PC-9 (cell line): ENCODE data around the gene CRYBB1. TPM values are rescaled to one million over a fixed set of nuclear protein-coding genes. Genes with fewer than 3 reads are reported as not detected.

Source experiments
- BruUV-seq: library from RNA; stranded (reverse); fragments of 400-500 nt; replicated peaks from 2 replicates; lab custom pipeline; 2021; lab: Mats Ljungman, UMichigan
- CTCF ChIA-PET: fragments of 300-600 bp; sonication (Branson Sonifier 250); formaldehyde crosslinking; loops from one replicate; lab custom pipeline; 2022; ENCODE audit warnings: antibody characterized with exemption; lab: Charles Lee
- POLR2A ChIA-PET: fragments of 300-600 bp; sonication (Branson Sonifier 250); formaldehyde crosslinking; loops from one replicate; lab custom pipeline; 2022; ENCODE audit warnings: antibody characterized with exemption; ENCODE audit not compliant: unreplicated experiment; lab: Charles Lee
- DNase-seq, 2 experiments: peaks; one replicate each; pipeline versions ENCODE4 v3.0.0 to v3.0.0-alpha.2; 2015 to 2022; ENCODE audit warnings: mixed read lengths in 1 of 2
- H2AFZ ChIP-seq: fragments of 200-600 bp; sonication (generic); 2 replicates; pipeline ENCODE4 v1.8.1; 2017; ENCODE audit warnings: antibody characterized with exemption
- H3F3A ChIP-seq: fragments of 200-600 bp; sonication (generic); 2 replicates; pipeline ENCODE4 v1.8.1; 2017; ENCODE audit warnings: antibody characterized with exemption, mild to moderate bottlenecking, low read depth; ENCODE audit not compliant: insufficient read depth
- H3K27ac ChIP-seq: fragments of 200-600 bp; sonication (generic); 2 replicates; pipeline ENCODE4 v1.6.1; 2016; ENCODE audit warnings: mixed run types
- H3K27me3 ChIP-seq: fragments of 200-600 bp; sonication (generic); 2 replicates; pipeline ENCODE4 v1.6.1; 2016; ENCODE audit warnings: low read depth, mixed run types; ENCODE audit not compliant: insufficient read depth
- H3K36me3 ChIP-seq: fragments of 200-600 bp; sonication (generic); 2 replicates; pipeline ENCODE4 v1.6.1; 2016; ENCODE audit warnings: low read depth, mixed run types
- H3K4me1 ChIP-seq: fragments of 200-600 bp; sonication (generic); replicated peaks from 2 replicates; pipeline ENCODE4 v1.6.1; 2016; ENCODE audit warnings: mixed run types; ENCODE audit not compliant: insufficient read depth
- H3K4me2 ChIP-seq: fragments of 200-600 bp; sonication (generic); 2 replicates; pipeline ENCODE4 v1.6.1; 2017; ENCODE audit warnings: mixed run types
- H3K4me3 ChIP-seq: fragments of 200-600 bp; sonication (generic); 2 replicates; pipeline ENCODE4 v1.6.1; 2016; ENCODE audit warnings: mixed run types
- H3K79me2 ChIP-seq: fragments of 200-600 bp; sonication (generic); 2 replicates; pipeline ENCODE4 v1.6.1; 2017; ENCODE audit warnings: low read depth, mixed run types
- H3K9me2 ChIP-seq: fragments of 200-600 bp; sonication (generic); 2 replicates; pipeline ENCODE4 v1.8.1; 2017; ENCODE audit warnings: mild to moderate bottlenecking; ENCODE audit not compliant: insufficient read depth
- H3K9me3 ChIP-seq: fragments of 200-600 bp; sonication (generic); 2 replicates; pipeline ENCODE4 v1.8.1; 2016; ENCODE audit warnings: low read depth; ENCODE audit not compliant: insufficient read depth
- H4K20me1 ChIP-seq: fragments of 200-600 bp; sonication (generic); 2 replicates; pipeline ENCODE4 v1.8.1; 2017; ENCODE audit not compliant: insufficient read depth
- EZH2 ChIP-seq: fragments of 200-600 bp; sonication (generic); IDR thresholded peaks from 2 replicates; pipeline ENCODE4 v1.8.0; 2017; ENCODE audit warnings: antibody characterized with exemption, low read depth
- intact Hi-C: fragments of 100-400 bp; cut with micrococcal nuclease; formaldehyde crosslinking; loops from one replicate; pipeline ENCODE4 v1.10.0; 2022; ENCODE audit not compliant: unreplicated experiment
- total RNA-seq: library from RNA; stranded (reverse); gene quantifications from 2 replicates; pipeline ENCODE4 v1.2.3, GENCODE V29; 2021
- TF ChIP-seq, protein P1 (sequence below): fragments of 200-600 bp; sonication (generic); conservative IDR thresholded peaks from 2 replicates; pipeline ENCODE4 v1.6.1; 2017; ENCODE audit warnings: mixed run types, antibody characterized with exemption, mild to moderate bottlenecking, moderate library complexity

The CRYBB1 gene
- total RNA-seq, 1 experiment from 2014 or later = not detected

DNA sequence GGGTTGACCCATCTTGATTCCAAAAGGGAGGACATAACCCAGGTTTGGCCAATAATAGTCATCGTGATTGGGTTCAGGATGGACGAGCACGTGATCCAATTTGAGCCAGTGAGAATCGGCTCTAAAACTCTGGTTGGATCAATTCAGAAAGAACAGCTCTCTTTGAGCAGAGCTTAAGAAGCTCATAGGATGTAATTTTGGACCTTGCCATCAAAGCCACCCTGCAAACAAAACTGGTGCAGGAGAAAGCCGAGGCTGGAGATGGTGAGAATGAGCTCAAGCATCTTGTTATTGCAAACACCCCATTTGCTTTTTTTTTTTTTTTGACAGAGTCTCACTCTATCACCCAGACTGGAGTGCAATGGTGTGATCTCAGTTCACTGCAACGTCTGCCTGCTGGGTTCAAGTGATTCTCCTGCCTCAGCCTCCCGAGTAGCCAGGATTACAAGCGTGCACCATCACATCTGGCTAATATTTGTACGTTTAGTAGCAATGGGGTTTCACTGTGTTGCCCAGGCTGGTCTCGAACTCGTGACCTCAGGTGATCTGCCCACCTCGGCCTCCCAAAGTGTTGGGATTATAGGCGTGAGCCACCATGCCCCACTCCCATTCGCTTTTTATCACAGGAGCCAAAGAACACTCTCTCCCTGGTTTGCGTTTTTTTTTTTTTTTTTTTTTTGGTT lies 25.7 kb upstream of the CRYBB1 start:
- Histone ChIP-seq H3K4me1 (no peaks in the 10 kb centered on the region), H2AFZ (no peak overlapping the region), H3K27ac (no peak overlapping the region), H3K36me3 (no peaks in the 10 kb centered on the region), H4K20me1 (no peaks in the 10 kb centered on the region), H3K9me2 (no peaks in the 10 kb centered on the region), H3K9me3 (no peaks in the 10 kb centered on the region), H3K4me3 (no peak overlapping the region), H3K4me2 (no peak overlapping the region), H3K27me3 (peaks cover 66% of the 10 kb centered on the region), H3F3A (no peaks in the 10 kb centered on the region), H3K79me2 (no peaks in the 10 kb centered on the region)
- ChIA-PET CTCF (interaction anchor here (0.7 kb wide), 1 partner anchor 141 kb away, joined by 3 read pairs; no protein-coding TSS in a partner anchor), POLR2A (no interaction called here)
- intact Hi-C loops = no loop called here
- no TSS peak for BruUV-seq
- no peak for DNase-seq
- TF ChIP-seq, protein P1, sequence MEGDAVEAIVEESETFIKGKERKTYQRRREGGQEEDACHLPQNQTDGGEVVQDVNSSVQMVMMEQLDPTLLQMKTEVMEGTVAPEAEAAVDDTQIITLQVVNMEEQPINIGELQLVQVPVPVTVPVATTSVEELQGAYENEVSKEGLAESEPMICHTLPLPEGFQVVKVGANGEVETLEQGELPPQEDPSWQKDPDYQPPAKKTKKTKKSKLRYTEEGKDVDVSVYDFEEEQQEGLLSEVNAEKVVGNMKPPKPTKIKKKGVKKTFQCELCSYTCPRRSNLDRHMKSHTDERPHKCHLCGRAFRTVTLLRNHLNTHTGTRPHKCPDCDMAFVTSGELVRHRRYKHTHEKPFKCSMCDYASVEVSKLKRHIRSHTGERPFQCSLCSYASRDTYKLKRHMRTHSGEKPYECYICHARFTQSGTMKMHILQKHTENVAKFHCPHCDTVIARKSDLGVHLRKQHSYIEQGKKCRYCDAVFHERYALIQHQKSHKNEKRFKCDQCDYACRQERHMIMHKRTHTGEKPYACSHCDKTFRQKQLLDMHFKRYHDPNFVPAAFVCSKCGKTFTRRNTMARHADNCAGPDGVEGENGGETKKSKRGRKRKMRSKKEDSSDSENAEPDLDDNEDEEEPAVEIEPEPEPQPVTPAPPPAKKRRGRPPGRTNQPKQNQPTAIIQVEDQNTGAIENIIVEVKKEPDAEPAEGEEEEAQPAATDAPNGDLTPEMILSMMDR = no peak
- TF ChIP-seq EZH2 = no peak

DNA sequence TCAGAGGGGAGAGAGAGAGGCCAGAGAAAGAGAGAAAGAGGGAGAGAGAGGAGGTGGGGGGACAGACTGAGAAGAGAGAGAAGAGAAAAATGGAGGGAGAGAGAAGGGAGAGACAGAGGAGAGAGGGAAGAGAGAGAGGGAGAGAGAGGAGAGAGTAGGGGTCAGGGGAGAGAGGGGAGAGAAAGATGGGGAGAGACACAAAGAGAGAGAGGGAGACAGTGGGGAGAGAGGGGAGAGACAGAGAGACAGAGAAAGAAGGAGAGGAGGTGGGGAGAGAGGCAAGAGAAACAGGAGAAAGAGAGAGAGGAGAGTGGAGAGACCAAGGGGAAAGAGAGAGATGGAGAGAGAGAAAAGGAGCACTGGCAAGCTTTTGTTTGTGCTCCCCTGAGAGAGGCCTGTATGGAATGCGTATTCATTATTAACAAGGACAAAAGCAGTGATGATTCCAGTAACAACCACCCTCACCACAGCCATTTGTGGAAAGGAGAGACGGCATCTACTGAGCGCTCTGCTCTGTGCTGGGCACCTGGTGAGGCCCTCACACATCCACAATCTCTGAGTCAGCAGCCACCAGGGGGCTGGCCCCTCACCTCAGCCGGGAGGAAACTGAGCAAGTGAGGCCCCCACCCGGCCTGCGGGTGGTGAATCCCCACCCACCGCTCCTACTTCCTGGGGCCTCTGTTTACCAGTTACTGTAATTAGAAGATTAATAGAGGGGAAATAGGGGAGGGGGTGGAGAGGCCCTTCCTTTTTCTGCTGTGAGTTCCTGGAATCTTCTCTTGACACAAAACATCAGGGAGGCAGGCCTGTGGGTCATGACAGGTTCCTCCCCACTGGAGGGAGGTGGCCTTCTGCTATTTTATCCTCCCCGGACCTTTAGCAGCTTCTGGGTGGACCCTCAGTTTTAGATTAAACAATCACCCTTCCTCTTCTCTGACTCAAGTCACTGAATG lies 24.9 kb upstream of the CRYBB1 start:
- H3K9me2 ChIP-seq = no peaks in the 10 kb centered on the region
- no peak overlapping the region for H3K27ac ChIP-seq
- H3K36me3 ChIP-seq = no peaks in the 10 kb centered on the region
- BruUV-seq = no TSS peak
- no peaks in the 10 kb centered on the region for H3K4me1 ChIP-seq
- no peak overlapping the region for H3K4me3 ChIP-seq
- no peaks in the 10 kb centered on the region for H3K9me3 ChIP-seq
- no peak overlapping the region for H2AFZ ChIP-seq
- peaks cover 66% of the 10 kb centered on the region for H3K27me3 ChIP-seq
- TF ChIP-seq, protein P1 = no peak
- TF ChIP-seq EZH2 = no peak
- no peaks in the 10 kb centered on the region for H4K20me1 ChIP-seq
- H3K79me2 ChIP-seq = no peaks in the 10 kb centered on the region
- ChIA-PET POLR2A (no interaction called here), CTCF (interaction anchor here (0.7 kb wide), 1 partner anchor 127 kb away, joined by 10 read pairs; no protein-coding TSS in a partner anchor)
- DNase-seq = no peak
- H3K4me2 ChIP-seq = no peak overlapping the region
- intact Hi-C loops = no loop called here
- no peaks in the 10 kb centered on the region for H3F3A ChIP-seq

DNA sequence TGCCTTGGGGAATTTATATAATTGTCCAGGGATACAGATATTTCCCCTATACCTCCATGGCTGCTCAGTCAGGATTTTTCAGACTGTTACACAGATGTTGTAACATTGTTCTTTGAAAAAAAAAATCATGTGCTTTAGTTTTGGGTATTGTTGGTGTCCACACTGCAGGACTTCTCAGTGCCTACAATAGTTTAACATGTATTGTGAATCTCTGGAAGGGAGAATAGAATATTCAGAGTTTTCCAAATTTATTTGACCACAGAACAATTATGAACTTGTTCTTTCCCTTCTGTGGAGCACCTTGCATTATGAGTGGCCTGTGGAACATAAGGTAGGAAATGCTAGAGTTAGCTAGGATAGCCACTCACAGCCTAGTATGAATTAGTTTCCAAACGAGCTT lies 18.5 kb upstream of the CRYBB1 start:
- BruUV-seq = no TSS peak
- DNase-seq = no peak
- Histone ChIP-seq H3K27me3 (peaks cover 68% of the 10 kb centered on the region), H3K4me3 (no peak overlapping the region), H3F3A (no peaks in the 10 kb centered on the region), H3K36me3 (no peaks in the 10 kb centered on the region), H3K4me2 (no peak overlapping the region), H2AFZ (no peak overlapping the region), H3K9me2 (no peaks in the 10 kb centered on the region), H4K20me1 (no peaks in the 10 kb centered on the region), H3K4me1 (no peaks in the 10 kb centered on the region), H3K79me2 (no peaks in the 10 kb centered on the region), H3K27ac (no peak overlapping the region), H3K9me3 (no peaks in the 10 kb centered on the region)
- TF ChIP-seq, protein P1 = no peak
- intact Hi-C loops = no loop called here
- ChIA-PET CTCF (no interaction called here), POLR2A (no interaction called here)
